ENCODE data around the gene MEIS3. TPM values are rescaled to one million over a fixed set of nuclear protein-coding genes. Genes with fewer than 3 reads are reported as not detected.

MEIS3 gene
- polyA plus RNA-seq, 3 donors = not detected

DNA sequence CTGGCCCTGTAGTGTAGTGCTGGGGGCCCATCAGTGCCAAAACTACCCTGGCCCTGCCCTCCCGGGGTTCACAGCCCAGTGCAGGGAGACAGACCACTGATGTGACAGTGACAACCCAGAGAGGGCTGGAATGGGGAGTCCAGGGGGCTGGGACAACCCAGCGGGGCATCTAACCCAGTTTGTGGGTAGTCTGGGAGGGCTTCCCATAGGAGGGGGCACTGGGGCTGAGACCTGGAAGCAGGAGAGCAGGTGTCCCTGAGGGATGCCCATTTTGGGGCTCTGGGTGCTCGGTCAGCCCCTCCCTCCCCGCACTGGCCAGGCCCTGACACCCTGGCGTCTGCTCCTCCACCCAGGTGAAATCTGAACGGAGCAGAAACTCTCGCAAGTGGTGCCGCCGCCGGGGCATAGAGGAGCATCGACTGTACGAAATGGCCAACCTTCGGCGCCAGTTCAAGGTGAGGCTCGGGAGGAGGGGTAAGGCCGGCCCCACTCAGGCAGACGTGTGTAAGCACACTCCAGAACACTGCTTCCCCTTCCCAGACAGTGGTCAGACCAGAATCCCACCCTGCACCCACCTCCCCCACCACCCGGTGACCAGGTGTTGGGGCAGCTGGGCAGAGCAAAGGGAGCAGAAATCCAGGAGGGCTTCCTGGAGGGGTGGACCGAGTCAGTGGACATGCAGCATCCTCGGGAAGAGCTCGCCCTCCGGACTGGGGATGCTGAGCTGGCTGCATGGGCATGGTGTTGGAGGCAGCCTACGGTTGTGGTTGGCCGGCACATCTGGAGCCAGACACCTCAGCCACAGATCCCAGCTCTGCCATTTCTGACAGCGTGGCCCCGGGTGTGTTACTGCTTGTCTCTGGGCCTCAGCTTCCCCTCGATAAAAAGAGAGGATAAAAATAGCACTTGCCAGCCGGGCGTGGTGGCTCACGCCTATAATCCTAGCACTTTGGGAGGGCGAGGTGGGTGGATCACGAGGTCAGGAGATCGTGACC, 45.8 kb downstream of the MEIS3 start:
- H3K4me3 ChIP-seq (replicated peaks in 1 of 3; ENCODE audit: low read depth in 2 of 3, low read length in 3 of 3) = no peak overlapping the region
- peak overlapping the region in 3 of 7 donors; percentile 15 to 77 (median 41) for H3K27ac Mint-ChIP-seq
- TF ChIP-seq, protein P1, sequence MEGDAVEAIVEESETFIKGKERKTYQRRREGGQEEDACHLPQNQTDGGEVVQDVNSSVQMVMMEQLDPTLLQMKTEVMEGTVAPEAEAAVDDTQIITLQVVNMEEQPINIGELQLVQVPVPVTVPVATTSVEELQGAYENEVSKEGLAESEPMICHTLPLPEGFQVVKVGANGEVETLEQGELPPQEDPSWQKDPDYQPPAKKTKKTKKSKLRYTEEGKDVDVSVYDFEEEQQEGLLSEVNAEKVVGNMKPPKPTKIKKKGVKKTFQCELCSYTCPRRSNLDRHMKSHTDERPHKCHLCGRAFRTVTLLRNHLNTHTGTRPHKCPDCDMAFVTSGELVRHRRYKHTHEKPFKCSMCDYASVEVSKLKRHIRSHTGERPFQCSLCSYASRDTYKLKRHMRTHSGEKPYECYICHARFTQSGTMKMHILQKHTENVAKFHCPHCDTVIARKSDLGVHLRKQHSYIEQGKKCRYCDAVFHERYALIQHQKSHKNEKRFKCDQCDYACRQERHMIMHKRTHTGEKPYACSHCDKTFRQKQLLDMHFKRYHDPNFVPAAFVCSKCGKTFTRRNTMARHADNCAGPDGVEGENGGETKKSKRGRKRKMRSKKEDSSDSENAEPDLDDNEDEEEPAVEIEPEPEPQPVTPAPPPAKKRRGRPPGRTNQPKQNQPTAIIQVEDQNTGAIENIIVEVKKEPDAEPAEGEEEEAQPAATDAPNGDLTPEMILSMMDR (IDR thresholded peaks at IDR 0.05) = no peak
- peaks cover 67 to 89% of the 10 kb centered on the region in 2 donors for H3K36me3 Mint-ChIP-seq
- no peaks in the 10 kb centered on the region for H3K79me2 ChIP-seq (ENCODE audit: insufficient read depth, low read length)
- DNase-seq = no peak
- no peak overlapping the region for H3K27ac ChIP-seq (ENCODE audit: low read depth in 1 of 2, low read length in 2 of 2)
- H3K9ac ChIP-seq (ENCODE audit: insufficient read depth, low read length, poor library complexity, severe bottlenecking) = no peak overlapping the region
- no peaks in the 10 kb centered on the region for H4K20me1 ChIP-seq (ENCODE audit: insufficient read depth, low read length)
- H3K4me2 ChIP-seq (replicated peaks; ENCODE audit: extremely low read depth, low read length, poor library complexity, severe bottlenecking) = no peak overlapping the region
- H3K9me3 Mint-ChIP-seq = no peaks in the 10 kb centered on the region
- peaks cover 39 to 53% of the 10 kb centered on the region in 2 donors for H3K4me1 ChIP-seq (ENCODE audit: control insufficient read depth in 1 of 2, insufficient read depth in 2 of 2, low read length in 2 of 2)
- H3K4me3 Mint-ChIP-seq = no peak overlapping the region
- intact Hi-C loops (cut with micrococcal nuclease) = no loop called here
- peaks cover 0 to 2% (median 0%) of the 10 kb centered on the region in 3 donors for H3K27me3 Mint-ChIP-seq (ENCODE audit: low read depth in 3 of 3)
- peaks cover 43% of the 10 kb centered on the region for H3K4me1 Mint-ChIP-seq
- H2AFZ ChIP-seq (ENCODE audit: insufficient read depth, low read depth, low read length, poor library complexity, severe bottlenecking) = no peak overlapping the region
- H3K9me3 ChIP-seq (replicated peaks in 1 of 2; ENCODE audit: control insufficient read depth in 1 of 2, insufficient read depth in 1 of 2, low read length in 2 of 2) = no peaks in the 10 kb centered on the region
- peaks cover 63 to 68% of the 10 kb centered on the region in 2 donors for H3K36me3 ChIP-seq (replicated peaks in 1 of 2; ENCODE audit: control insufficient read depth in 1 of 2, insufficient read depth in 2 of 2, low read length in 2 of 2)
- H3K27me3 ChIP-seq (ENCODE audit: control insufficient read depth in 2 of 2, insufficient read depth in 2 of 2, low read length in 2 of 2) = no peaks in the 10 kb centered on the region
- 96% methylated on average over 24 of the region's 33 CpGs for WGBS (ENCODE audit: insufficient coverage)

DNA sequence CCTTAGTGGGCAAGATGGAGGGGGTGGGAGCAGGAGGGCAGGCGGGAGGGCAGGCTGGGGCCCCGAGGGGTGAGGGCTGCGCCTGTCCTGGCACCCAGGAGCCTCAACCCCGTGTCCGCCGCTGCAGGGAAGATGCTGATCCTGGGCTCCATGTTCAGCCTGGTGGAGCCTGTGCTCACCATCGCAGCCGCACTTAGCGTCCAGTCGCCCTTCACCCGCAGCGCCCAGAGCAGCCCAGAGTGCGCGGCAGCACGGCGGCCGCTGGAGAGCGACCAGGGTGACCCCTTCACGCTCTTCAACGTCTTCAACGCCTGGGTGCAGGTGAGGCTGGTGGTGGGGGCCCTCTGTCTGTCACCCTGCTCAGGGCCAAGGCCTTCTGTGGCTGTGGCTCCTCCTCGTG, 46.7 kb downstream of the MEIS3 start:
- H3K27me3 ChIP-seq (ENCODE audit: control insufficient read depth in 2 of 2, insufficient read depth in 2 of 2, low read length in 2 of 2) = no peaks in the 10 kb centered on the region
- TF ChIP-seq, protein P1 (IDR thresholded peaks at IDR 0.05) = no peak
- peaks cover 63 to 82% of the 10 kb centered on the region in 2 donors for H3K36me3 Mint-ChIP-seq
- H3K9me3 ChIP-seq (replicated peaks in 1 of 2; ENCODE audit: control insufficient read depth in 1 of 2, insufficient read depth in 1 of 2, low read length in 2 of 2) = no peaks in the 10 kb centered on the region
- intact Hi-C loops (cut with micrococcal nuclease) = no loop called here
- H3K36me3 ChIP-seq (replicated peaks in 1 of 2; ENCODE audit: control insufficient read depth in 1 of 2, insufficient read depth in 2 of 2, low read length in 2 of 2) = peaks cover 54 to 60% of the 10 kb centered on the region in 2 donors
- H3K4me2 ChIP-seq (replicated peaks; ENCODE audit: extremely low read depth, low read length, poor library complexity, severe bottlenecking) = no peak overlapping the region
- no peak overlapping the region for H2AFZ ChIP-seq (ENCODE audit: insufficient read depth, low read depth, low read length, poor library complexity, severe bottlenecking)
- no peak for DNase-seq
- no peaks in the 10 kb centered on the region for H3K9me3 Mint-ChIP-seq
- H4K20me1 ChIP-seq (ENCODE audit: insufficient read depth, low read length) = no peaks in the 10 kb centered on the region
- H3K27ac ChIP-seq (ENCODE audit: low read depth in 1 of 2, low read length in 2 of 2) = peak overlapping the region in 1 of 2 donors; percentile 94
- H3K4me3 ChIP-seq (replicated peaks in 1 of 3; ENCODE audit: low read depth in 2 of 3, low read length in 3 of 3) = no peak overlapping the region
- peaks cover 43% of the 10 kb centered on the region for H3K4me1 Mint-ChIP-seq
- no peak overlapping the region for H3K4me3 Mint-ChIP-seq
- peaks cover 0 to 2% (median 0%) of the 10 kb centered on the region in 3 donors for H3K27me3 Mint-ChIP-seq (ENCODE audit: low read depth in 3 of 3)
- peaks cover 39 to 53% of the 10 kb centered on the region in 2 donors for H3K4me1 ChIP-seq (ENCODE audit: control insufficient read depth in 1 of 2, insufficient read depth in 2 of 2, low read length in 2 of 2)
- no peak overlapping the region for H3K9ac ChIP-seq (ENCODE audit: insufficient read depth, low read length, poor library complexity, severe bottlenecking)
- peak overlapping the region in 2 of 7 donors; percentile 77 to 100 for H3K27ac Mint-ChIP-seq
- no peaks in the 10 kb centered on the region for H3K79me2 ChIP-seq (ENCODE audit: insufficient read depth, low read length)
- WGBS (ENCODE audit: insufficient coverage) = 96% methylated on average over 21 of the region's 22 CpGs
